NT2/D1 (cell line): ENCODE measurements around the gene RAB24.

Experiments
- DNase-seq: peaks from one replicate; pipeline ENCODE4 v3.0.0-alpha.2; 2011; ENCODE audit warnings: low read depth, low spot score
- H3K27me3 ChIP-seq: 2 replicates; pipeline ENCODE4 v1.6.0; 2011; ENCODE audit warnings: mild to moderate bottlenecking; ENCODE audit not compliant: insufficient read length, insufficient read depth
- H3K36me3 ChIP-seq: 2 replicates; pipeline ENCODE4 v1.6.1; 2011; ENCODE audit warnings: mild to moderate bottlenecking, low read length, mixed read lengths; ENCODE audit not compliant: insufficient read depth, insufficient read length
- H3K4me1 ChIP-seq: 2 replicates; pipeline ENCODE4 v1.5.1; 2011; ENCODE audit not compliant: insufficient read depth, insufficient read length
- H3K4me3 ChIP-seq: 2 replicates; pipeline ENCODE4 v1.5.1; 2011; ENCODE audit warnings: low read depth; ENCODE audit not compliant: insufficient read length
- H3K9ac ChIP-seq: 2 replicates; pipeline ENCODE4 v1.6.0; 2011; ENCODE audit warnings: low read depth; ENCODE audit not compliant: insufficient read length
- H3K9me3 ChIP-seq: 2 replicates; pipeline ENCODE4 v1.5.1; 2011; ENCODE audit warnings: mild to moderate bottlenecking, low read length; ENCODE audit not compliant: insufficient read depth
- SUZ12 ChIP-seq: IDR thresholded peaks from 2 replicates; pipeline ENCODE4 v1.6.1; 2011; ENCODE audit not compliant: insufficient read length, insufficient read depth; ENCODE audit errors: extremely low read depth
- YY1 ChIP-seq: IDR thresholded peaks from 2 replicates; pipeline ENCODE4 v1.6.1; 2011; ENCODE audit not compliant: insufficient read length, insufficient read depth
- ZNF274 ChIP-seq: IDR thresholded peaks from 2 replicates; pipeline ENCODE4 v1.6.1; 2011; ENCODE audit warnings: mild to moderate bottlenecking, low read depth, low read length

Gene RAB24

DNA sequence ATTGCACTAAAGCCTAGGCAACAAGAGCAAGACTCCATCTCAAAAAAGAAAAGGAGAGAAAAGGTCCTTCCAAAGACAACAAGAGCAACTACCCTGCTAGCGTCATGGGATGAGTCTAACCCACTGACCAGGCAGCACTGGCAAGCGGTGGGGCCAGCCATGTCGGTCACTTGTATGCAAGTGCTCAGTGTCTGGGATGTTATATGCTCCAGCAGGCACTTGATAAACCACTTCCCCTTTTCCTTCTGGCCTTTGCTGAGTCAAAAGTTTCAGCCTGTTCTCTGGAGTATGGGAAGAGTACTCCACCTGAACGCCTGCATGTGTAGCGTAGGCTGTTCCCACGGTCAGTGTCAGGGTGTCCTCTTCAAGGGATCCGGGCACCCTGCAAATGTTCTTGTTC is 17.4 kb upstream of the RAB24 start:
- TF ChIP-seq SUZ12 (no peak), ZNF274 (no peak), YY1 (no peak)
- no peak for DNase-seq
- no peak overlapping the region for H3K4me3 ChIP-seq
- no peaks in the 10 kb centered on the region for H3K27me3 ChIP-seq
- H3K36me3 ChIP-seq, result peaks cover 16% of the 10 kb centered on the region
- H3K4me1 ChIP-seq, result no peaks in the 10 kb centered on the region
- H3K9me3 ChIP-seq, result peaks cover 4% of the 10 kb centered on the region; the same call in 1 of the 2 replicates
- no peak overlapping the region for H3K9ac ChIP-seq

DNA sequence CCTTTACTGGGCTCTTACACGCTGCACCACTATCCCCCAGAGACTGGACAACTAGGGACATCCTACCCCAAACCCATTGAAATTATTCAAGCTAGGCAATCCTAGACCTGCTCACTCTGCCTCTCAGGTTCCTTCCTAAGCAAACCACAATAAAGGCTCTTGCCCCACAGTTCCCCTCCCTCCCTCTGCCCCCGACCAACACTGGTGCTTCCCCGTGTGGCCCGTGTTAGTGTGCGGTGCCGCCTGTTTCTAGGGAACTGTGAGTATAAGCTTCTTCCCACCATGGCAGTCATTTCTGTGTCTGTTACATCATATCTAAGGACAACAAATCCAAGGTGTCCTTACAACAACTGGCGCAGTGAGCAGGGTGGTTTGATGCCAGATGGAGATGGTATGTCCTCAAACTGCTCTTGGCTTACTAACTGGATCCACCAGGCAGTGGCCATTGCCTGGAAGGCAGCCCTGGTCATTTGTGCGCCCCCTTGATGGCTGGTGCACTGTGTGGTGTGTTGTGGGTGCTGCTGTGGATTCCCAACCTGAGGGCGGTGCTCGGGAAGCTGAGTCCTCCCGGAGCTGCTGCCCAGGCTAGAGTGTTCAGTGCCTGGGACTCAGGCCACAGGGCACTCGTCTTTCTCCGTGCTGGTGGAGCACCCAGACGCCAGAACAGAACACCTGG is 16.5 kb upstream of the RAB24 start:
- peaks cover 4% of the 10 kb centered on the region; the same call in 1 of the 2 replicates for H3K9me3 ChIP-seq
- H3K4me1 ChIP-seq, result no peaks in the 10 kb centered on the region
- no peak for DNase-seq
- H3K36me3 ChIP-seq, result peaks cover 16% of the 10 kb centered on the region
- no peaks in the 10 kb centered on the region for H3K27me3 ChIP-seq
- H3K4me3 ChIP-seq, result no peak overlapping the region
- TF ChIP-seq YY1 (no peak), ZNF274 (no peak), SUZ12 (no peak)
- H3K9ac ChIP-seq, result no peak overlapping the region

DNA sequence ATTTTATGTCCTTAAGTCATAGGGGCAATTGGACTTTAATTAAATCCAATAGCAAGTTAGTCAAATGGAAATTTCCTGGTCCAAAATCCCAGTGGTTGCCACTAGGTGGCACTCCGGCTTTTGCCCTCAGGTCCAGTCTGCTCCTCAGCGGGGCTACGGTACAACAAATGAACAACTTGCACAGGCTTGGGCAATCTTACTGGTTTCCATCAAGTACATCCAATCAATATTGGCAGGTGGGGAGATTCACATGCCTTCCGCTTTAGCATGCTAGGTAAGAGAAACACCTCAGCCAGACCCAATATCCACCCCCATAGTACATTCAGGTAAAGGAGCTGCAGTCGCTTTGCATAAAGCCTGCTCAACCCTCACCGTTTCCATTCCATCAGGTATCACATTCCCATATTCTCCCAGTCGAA is 14.4 kb upstream of the RAB24 start:
- no peak for TF ChIP-seq YY1
- no peak for TF ChIP-seq ZNF274
- TF ChIP-seq SUZ12, result no peak
- peak; percentile 50 for DNase-seq

DNA sequence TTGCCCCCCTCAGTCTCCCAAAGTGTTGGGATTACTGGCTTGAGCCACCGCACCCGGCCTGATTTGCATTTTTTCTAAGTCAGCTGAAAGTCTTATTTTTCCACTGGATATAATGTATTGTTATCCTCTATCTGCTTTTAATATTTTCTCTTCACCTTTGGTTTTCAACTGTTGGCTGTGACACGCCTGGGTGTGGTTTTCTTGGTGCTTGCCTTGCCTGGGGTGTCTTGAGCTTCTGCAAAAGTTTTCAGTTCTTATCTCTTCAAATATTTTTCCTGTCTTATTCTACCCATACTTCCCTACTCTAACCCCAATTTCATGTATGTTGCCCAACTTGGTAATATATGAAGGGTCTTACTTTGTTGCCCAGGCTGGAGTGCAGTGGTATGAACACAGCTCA is 12.5 kb upstream of the RAB24 start:
- peaks cover 4% of the 10 kb centered on the region; the same call in 1 of the 2 replicates for H3K9me3 ChIP-seq
- DNase-seq, result no peak
- H3K9ac ChIP-seq, result no peak overlapping the region
- peaks cover 10% of the 10 kb centered on the region for H3K36me3 ChIP-seq
- H3K4me3 ChIP-seq, result no peak overlapping the region
- H3K4me1 ChIP-seq, result peaks cover 4% of the 10 kb centered on the region
- H3K27me3 ChIP-seq, result no peaks in the 10 kb centered on the region
- no peak for TF ChIP-seq YY1
- no peak for TF ChIP-seq ZNF274
- TF ChIP-seq SUZ12, result no peak

More for the DNA sequence above, 14.4 kb upstream of the RAB24 start:
- Histone ChIP-seq H3K9me3 (peaks cover 4% of the 10 kb centered on the region; the same call in 1 of the 2 replicates), H3K27me3 (no peaks in the 10 kb centered on the region), H3K9ac (no peak overlapping the region), H3K36me3 (peaks cover 10% of the 10 kb centered on the region), H3K4me3 (no peak overlapping the region), H3K4me1 (no peaks in the 10 kb centered on the region)

DNA sequence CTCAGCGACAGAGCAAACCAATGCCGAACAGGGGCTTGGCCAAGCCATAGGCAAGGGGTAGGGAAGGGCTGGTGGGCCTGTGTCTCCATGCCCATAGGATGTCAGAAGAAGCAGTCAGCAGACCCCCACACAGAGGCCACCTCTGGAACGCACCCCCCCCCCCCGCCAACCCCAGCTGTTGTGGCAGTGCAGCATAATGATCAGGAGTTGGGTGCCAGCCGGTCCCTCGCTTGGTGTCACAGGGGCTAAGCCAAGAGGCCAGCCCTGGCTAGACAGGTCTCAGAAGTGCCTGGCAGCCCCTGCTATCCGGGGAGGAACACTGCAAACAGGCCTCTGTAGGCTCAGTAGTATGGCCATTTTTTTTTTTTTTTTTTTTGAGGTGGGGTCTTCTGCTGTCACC is 11.9 kb upstream of the RAB24 start:
- Histone ChIP-seq H3K4me1 (peaks cover 6% of the 10 kb centered on the region), H3K4me3 (no peak overlapping the region), H3K9ac (no peak overlapping the region), H3K9me3 (peaks cover 4% of the 10 kb centered on the region; the same call in 1 of the 2 replicates), H3K27me3 (no peaks in the 10 kb centered on the region), H3K36me3 (peaks cover 9% of the 10 kb centered on the region)
- DNase-seq, result no peak
- TF ChIP-seq YY1 (no peak), SUZ12 (no peak), ZNF274 (no peak)

DNA sequence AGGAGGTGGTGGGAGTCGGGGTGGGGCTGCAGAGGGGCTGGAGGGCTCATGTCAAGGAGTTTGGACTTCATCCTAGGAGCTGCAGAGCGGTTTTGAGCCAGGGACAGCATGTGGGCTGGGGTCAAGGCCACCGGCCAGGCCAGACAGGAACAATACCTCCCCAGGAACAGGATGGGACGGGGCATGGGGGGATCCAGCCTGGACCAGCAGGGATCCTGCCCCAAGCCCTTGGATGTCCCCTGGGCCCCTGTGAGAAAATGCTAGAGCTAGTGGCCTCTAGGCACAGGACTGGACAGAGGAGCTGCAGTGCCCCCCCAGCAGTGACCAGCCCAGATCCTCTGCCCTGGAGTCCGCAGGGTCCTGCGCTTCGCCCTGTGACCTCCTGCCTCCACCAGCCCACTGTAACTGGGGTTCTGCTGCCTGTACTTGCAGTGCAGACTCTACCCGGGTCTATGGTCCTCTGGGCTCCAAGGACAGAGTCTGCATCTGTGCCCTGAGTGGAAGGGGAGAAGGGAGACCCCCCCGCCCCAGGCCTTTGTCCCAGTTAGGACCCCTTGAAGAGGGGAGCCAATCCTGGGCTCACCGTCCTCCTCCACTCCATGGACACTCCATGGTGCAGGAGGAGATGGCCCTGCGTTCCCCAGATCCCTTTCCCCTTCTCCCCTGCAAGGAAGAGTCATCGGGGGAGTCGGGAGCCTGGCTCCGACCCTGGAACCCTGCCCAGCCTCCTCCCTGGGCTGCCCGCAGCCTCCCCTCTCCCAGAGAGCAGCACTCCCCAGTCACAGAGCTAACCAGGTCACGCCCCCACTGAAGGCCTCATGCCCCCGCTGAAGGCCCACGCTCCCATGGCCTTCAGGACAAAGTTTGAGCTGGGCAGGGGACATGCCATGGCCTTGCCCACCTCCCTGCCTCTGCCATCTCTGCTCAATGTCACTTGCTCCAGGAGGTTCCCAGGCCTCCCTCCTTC is 11.1 kb upstream of the RAB24 start:
- Histone ChIP-seq H3K36me3 (peaks cover 8% of the 10 kb centered on the region), H3K4me3 (no peak overlapping the region), H3K4me1 (peaks cover 9% of the 10 kb centered on the region), H3K9ac (peak overlapping the region; percentile 21), H3K27me3 (no peaks in the 10 kb centered on the region), H3K9me3 (0 out of 2 replicates have a peak, but pooled peaks cover 3% of the 10 kb centered on the region)
- TF ChIP-seq YY1 (no peak), SUZ12 (no peak), ZNF274 (no peak)
- no peak for DNase-seq
